PC-3 (cell line): ENCODE results near the gene CYB5R2.

ENCODE experiments used
- CTCF ChIP-seq: fragments of 300-600 bp; sonication (generic); conservative IDR thresholded peaks from 2 replicates; pipeline ENCODE4 v1.5.1; 2017; ENCODE audit warnings: antibody characterized with exemption, low read depth, mild to moderate bottlenecking, low read length
- EZH2 ChIP-seq: fragments of 300-600 bp; sonication (generic); IDR thresholded peaks from one replicate; pipeline ENCODE4 v1.6.1; 2017; ENCODE audit warnings: antibody characterized with exemption, mild to moderate bottlenecking, low read length; ENCODE audit not compliant: unreplicated experiment

- no peak for TF ChIP-seq CTCF
- TF ChIP-seq EZH2 = no peak
Measured at GRCh38 chr11:7691759-7692350, 18.6 kb upstream of the CYB5R2 start.
